Measurements from ENCODE around the gene TNK1.

The TNK1 gene

GRCh38 chr17:7427549-7427948 is 46.7 kb downstream of the TNK1 start:
- no peak overlapping the region for H3K4me3 ChIP-seq (IDR thresholded peaks at IDR 0.05; ENCODE audit: insufficient read depth, low read depth, low read length)
- no peak overlapping the region for H2AFZ ChIP-seq (ENCODE audit: low read depth)
- TF ChIP-seq, protein P1, sequence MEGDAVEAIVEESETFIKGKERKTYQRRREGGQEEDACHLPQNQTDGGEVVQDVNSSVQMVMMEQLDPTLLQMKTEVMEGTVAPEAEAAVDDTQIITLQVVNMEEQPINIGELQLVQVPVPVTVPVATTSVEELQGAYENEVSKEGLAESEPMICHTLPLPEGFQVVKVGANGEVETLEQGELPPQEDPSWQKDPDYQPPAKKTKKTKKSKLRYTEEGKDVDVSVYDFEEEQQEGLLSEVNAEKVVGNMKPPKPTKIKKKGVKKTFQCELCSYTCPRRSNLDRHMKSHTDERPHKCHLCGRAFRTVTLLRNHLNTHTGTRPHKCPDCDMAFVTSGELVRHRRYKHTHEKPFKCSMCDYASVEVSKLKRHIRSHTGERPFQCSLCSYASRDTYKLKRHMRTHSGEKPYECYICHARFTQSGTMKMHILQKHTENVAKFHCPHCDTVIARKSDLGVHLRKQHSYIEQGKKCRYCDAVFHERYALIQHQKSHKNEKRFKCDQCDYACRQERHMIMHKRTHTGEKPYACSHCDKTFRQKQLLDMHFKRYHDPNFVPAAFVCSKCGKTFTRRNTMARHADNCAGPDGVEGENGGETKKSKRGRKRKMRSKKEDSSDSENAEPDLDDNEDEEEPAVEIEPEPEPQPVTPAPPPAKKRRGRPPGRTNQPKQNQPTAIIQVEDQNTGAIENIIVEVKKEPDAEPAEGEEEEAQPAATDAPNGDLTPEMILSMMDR (conservative IDR thresholded peaks at IDR 0.05; ENCODE audit: low read depth, low read length) = no peak
- H3K4me1 ChIP-seq (ENCODE audit: low read depth, poor library complexity, severe bottlenecking) = no peaks in the 10 kb centered on the region
- H3K9ac ChIP-seq = no peak overlapping the region
- H3K36me3 ChIP-seq (ENCODE audit: insufficient read depth) = no peaks in the 10 kb centered on the region
- H3K79me2 ChIP-seq (ENCODE audit: insufficient read depth, low read depth) = no peaks in the 10 kb centered on the region
- H3K4me2 ChIP-seq = no peak overlapping the region
- H3K27ac ChIP-seq = no peak overlapping the region
- H4K20me1 ChIP-seq (ENCODE audit: insufficient read depth) = no peaks in the 10 kb centered on the region
- H3K27me3 ChIP-seq (ENCODE audit: insufficient read depth, low read depth) = no peaks in the 10 kb centered on the region

- no peak within 1 kb of the TSS for H2AFZ ChIP-seq (ENCODE audit: low read depth)
- no peaks in the 10 kb centered on the region for H3K27me3 ChIP-seq (ENCODE audit: insufficient read depth, low read depth)
- H3K4me3 ChIP-seq (IDR thresholded peaks at IDR 0.05; ENCODE audit: insufficient read depth, low read depth, low read length) = no peak within 1 kb of the TSS
Measured at GRCh38 chr17:7428557-7428956, 47.7 kb downstream of the TNK1 start, which contains the start of gene SPEM3. TSS of gene SPEM3 (plus strand) at chr17:7428857. CDS start at chr17:7428903, 46 bp downstream.

DNA sequence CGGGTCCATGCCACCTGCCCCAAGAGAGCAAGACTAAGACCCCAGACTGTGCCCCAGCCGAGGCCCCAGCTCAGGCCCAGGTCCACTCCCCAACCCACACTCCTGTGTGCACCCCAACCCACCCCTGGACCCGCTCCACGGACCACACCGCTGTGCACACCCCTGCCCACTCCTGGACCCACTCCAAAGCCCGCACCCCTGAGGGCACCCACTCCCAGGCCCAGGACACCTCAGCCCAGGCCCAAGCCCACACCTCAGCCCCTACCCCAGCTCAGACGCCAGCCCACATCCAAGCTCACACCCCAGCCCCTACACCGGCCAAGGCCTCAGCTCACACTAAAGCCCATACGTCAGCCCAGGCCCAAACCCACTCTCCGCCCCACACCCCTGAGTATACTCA is 48.8 kb downstream of the TNK1 start:
- TF ChIP-seq, protein P1 (conservative IDR thresholded peaks at IDR 0.05; ENCODE audit: low read depth, low read length) = no peak
- Histone ChIP-seq H3K27ac (no peak overlapping the region), H3K4me1 (ENCODE audit: low read depth, poor library complexity, severe bottlenecking) (no peaks in the 10 kb centered on the region), H3K27me3 (ENCODE audit: insufficient read depth, low read depth) (no peaks in the 10 kb centered on the region), H3K4me2 (no peak overlapping the region), H4K20me1 (ENCODE audit: insufficient read depth) (no peaks in the 10 kb centered on the region), H3K9ac (no peak overlapping the region), H3K79me2 (ENCODE audit: insufficient read depth, low read depth) (no peaks in the 10 kb centered on the region), H3K36me3 (ENCODE audit: insufficient read depth) (no peaks in the 10 kb centered on the region), H3K4me3 (IDR thresholded peaks at IDR 0.05; ENCODE audit: insufficient read depth, low read depth, low read length) (no peak overlapping the region), H2AFZ (ENCODE audit: low read depth) (no peak overlapping the region)

More at GRCh38 chr17:7428557-7428956, 47.7 kb downstream of the TNK1 start, which contains the start of gene SPEM3:
- H4K20me1 ChIP-seq (ENCODE audit: insufficient read depth) = no peaks in the 10 kb centered on the region
- H3K4me1 ChIP-seq (ENCODE audit: low read depth, poor library complexity, severe bottlenecking) = no peaks in the 10 kb centered on the region
- no peaks in the 10 kb centered on the region for H3K79me2 ChIP-seq (ENCODE audit: insufficient read depth, low read depth)
- H3K9ac ChIP-seq = no peak within 1 kb of the TSS
- no peaks in the 10 kb centered on the region for H3K36me3 ChIP-seq (ENCODE audit: insufficient read depth)
- TF ChIP-seq, protein P1 (conservative IDR thresholded peaks at IDR 0.05; ENCODE audit: low read depth, low read length) = no peak
- no peak within 1 kb of the TSS for H3K27ac ChIP-seq
- no peak within 1 kb of the TSS for H3K4me2 ChIP-seq

- H3K27me3 ChIP-seq (ENCODE audit: insufficient read depth, low read depth) = no peaks in the 10 kb centered on the region
- no peaks in the 10 kb centered on the region for H3K4me1 ChIP-seq (ENCODE audit: low read depth, poor library complexity, severe bottlenecking)
- H3K4me2 ChIP-seq = no peak overlapping the region
- H3K9ac ChIP-seq = no peak overlapping the region
- TF ChIP-seq, protein P1 (conservative IDR thresholded peaks at IDR 0.05; ENCODE audit: low read depth, low read length) = no peak
- H3K79me2 ChIP-seq (ENCODE audit: insufficient read depth, low read depth) = no peaks in the 10 kb centered on the region
- no peak overlapping the region for H2AFZ ChIP-seq (ENCODE audit: low read depth)
- H3K36me3 ChIP-seq (ENCODE audit: insufficient read depth) = no peaks in the 10 kb centered on the region
- no peak overlapping the region for H3K27ac ChIP-seq
- H4K20me1 ChIP-seq (ENCODE audit: insufficient read depth) = no peaks in the 10 kb centered on the region
- H3K4me3 ChIP-seq (IDR thresholded peaks at IDR 0.05; ENCODE audit: insufficient read depth, low read depth, low read length) = no peak overlapping the region
Measured at GRCh38 chr17:7431231-7431630, 50.3 kb downstream of the TNK1 start.

Measured in KMS-11 (cell line).